ENCODE data around the gene CARNS1. TPM values are rescaled to one million over a fixed set of nuclear protein-coding genes. Genes with fewer than 3 reads are reported as not detected.

The CARNS1 gene
- polyA plus RNA-seq, 1 donor from 2014 or later = not detected

DNA sequence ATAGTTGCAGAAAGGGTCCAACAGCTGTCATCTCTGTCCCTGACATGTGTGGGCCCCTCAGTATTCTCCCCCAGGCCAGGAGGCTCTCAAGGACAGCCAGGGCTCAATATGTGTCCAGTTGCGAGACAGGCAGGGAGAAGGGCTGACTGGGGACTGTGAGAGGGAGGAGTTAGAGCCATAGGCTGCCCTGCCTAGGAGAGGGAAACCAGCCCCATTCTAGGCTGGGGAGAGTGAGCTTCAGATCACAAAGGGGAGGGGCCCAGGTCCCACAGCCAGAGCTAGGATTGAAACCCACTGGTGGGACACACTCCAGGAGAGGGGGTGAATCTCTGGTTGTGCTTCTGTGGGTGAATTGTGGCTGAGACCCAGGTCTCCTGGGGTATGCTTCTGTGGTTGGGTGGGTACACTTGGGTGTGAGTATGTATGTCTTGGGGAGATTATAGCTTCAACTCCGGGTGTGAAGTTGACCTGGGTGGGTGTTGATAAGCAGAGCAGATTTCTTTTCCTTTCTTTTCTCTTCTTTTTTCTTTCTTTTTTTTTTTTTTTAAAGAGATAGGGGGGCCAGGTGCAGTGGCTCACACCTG, 2.1 kb upstream of the CARNS1 start:
- Histone ChIP-seq H3K4me3 (ENCODE audit: low read length) (no peak overlapping the region), H3K9ac (ENCODE audit: low read length) (no peak overlapping the region), H3K27ac (ENCODE audit: low read length) (no peak overlapping the region)

GRCh38 chr11:67416416-67417335, 1.2 kb downstream of the CARNS1 start:
- Histone ChIP-seq H3K9me2 (ENCODE audit: insufficient read depth, low read length) (no peaks in the 10 kb centered on the region), H3K4me3 (ENCODE audit: low read length) (no peak overlapping the region), H3K27ac (ENCODE audit: low read length) (no peak overlapping the region), H3K27me3 (ENCODE audit: insufficient read depth, low read depth, low read length) (peaks cover 23% of the 10 kb centered on the region), H4K20me1 (ENCODE audit: insufficient read depth) (no peaks in the 10 kb centered on the region), H3K9me3 (ENCODE audit: low read length) (no peaks in the 10 kb centered on the region), H3K79me2 (replicated peaks; ENCODE audit: insufficient read depth, low read length) (no peaks in the 10 kb centered on the region), H3K9ac (ENCODE audit: low read length) (no peak overlapping the region), H3F3A (ENCODE audit: insufficient read depth, low read length, poor library complexity, severe bottlenecking) (no peaks in the 10 kb centered on the region), H3K36me3 (ENCODE audit: insufficient read depth, low read length) (no peaks in the 10 kb centered on the region), H3K4me2 (ENCODE audit: low read length) (no peak overlapping the region), H2AFZ (ENCODE audit: low read depth, low read length) (no peak overlapping the region)
- no peak for TF ChIP-seq TAF1 (IDR thresholded peaks at IDR 0.05; ENCODE audit: low read depth)
- TF ChIP-seq SMC3 (conservative IDR thresholded peaks at IDR 0.05; ENCODE audit: poor library complexity) = no peak
- no peak for TF ChIP-seq RAD21 (conservative IDR thresholded peaks at IDR 0.05)
- TF ChIP-seq EP300 (conservative IDR thresholded peaks at IDR 0.05; ENCODE audit: poor library complexity, severe bottlenecking) = no peak
- TF ChIP-seq EZH2 (IDR thresholded peaks at IDR 0.05; ENCODE audit: borderline replicate concordance, insufficient read depth, low read length, poor library complexity, severe bottlenecking) = no peak
- TF ChIP-seq POLR2AphosphoS5 (IDR thresholded peaks at IDR 0.05) = no peak
- no peak for TF ChIP-seq MXI1 (conservative IDR thresholded peaks at IDR 0.05; ENCODE audit: poor library complexity, severe bottlenecking)
- no peak for TF ChIP-seq REST (IDR thresholded peaks at IDR 0.05; ENCODE audit: borderline replicate concordance)

More for the DNA sequence above, 2.1 kb upstream of the CARNS1 start:
- no peaks in the 10 kb centered on the region for H3K36me3 ChIP-seq (ENCODE audit: insufficient read depth, low read length)
- no peak overlapping the region for H3K4me2 ChIP-seq (ENCODE audit: low read length)
- H3K9me3 ChIP-seq (ENCODE audit: low read length) = no peaks in the 10 kb centered on the region
- TF ChIP-seq SMC3 (conservative IDR thresholded peaks at IDR 0.05; ENCODE audit: poor library complexity) = no peak
- H2AFZ ChIP-seq (ENCODE audit: low read depth, low read length) = no peak overlapping the region
- no peaks in the 10 kb centered on the region for H3K79me2 ChIP-seq (replicated peaks; ENCODE audit: insufficient read depth, low read length)
- H3K27me3 ChIP-seq (ENCODE audit: insufficient read depth, low read depth, low read length) = peaks cover 23% of the 10 kb centered on the region
- no peaks in the 10 kb centered on the region for H3K9me2 ChIP-seq (ENCODE audit: insufficient read depth, low read length)
- no peaks in the 10 kb centered on the region for H4K20me1 ChIP-seq (ENCODE audit: insufficient read depth)
- no peaks in the 10 kb centered on the region for H3F3A ChIP-seq (ENCODE audit: insufficient read depth, low read length, poor library complexity, severe bottlenecking)

DNA sequence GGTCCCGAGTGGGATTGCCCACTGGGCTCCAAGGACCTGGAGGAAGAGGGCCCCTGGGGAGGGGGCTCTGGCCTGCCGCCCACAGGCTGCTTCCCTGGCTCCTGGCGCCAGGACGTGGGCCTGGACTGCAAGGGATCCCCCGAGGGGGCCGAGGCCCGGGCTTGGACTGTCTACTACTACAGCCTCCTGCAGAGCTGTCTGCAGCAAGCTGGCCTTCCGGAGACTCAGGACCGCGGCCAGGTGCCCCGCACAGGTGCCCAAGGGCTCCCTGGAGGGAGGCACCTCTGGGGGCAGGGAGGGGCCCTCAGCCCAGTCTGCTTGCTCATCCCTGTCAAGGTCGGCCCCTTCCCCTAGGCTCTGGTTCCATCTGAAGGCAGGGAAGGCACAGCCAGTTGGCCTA, 1.9 kb downstream of the CARNS1 start:
- no peak overlapping the region for H2AFZ ChIP-seq (ENCODE audit: low read depth, low read length)
- H3K27ac ChIP-seq (ENCODE audit: low read length) = no peak overlapping the region
- H3K9ac ChIP-seq (ENCODE audit: low read length) = no peak overlapping the region
- H3F3A ChIP-seq (ENCODE audit: insufficient read depth, low read length, poor library complexity, severe bottlenecking) = no peaks in the 10 kb centered on the region
- H3K79me2 ChIP-seq (replicated peaks; ENCODE audit: insufficient read depth, low read length) = no peaks in the 10 kb centered on the region
- H4K20me1 ChIP-seq (ENCODE audit: insufficient read depth) = no peaks in the 10 kb centered on the region
- peaks cover 23% of the 10 kb centered on the region for H3K27me3 ChIP-seq (ENCODE audit: insufficient read depth, low read depth, low read length)
- H3K9me2 ChIP-seq (ENCODE audit: insufficient read depth, low read length) = no peaks in the 10 kb centered on the region
- H3K9me3 ChIP-seq (ENCODE audit: low read length) = no peaks in the 10 kb centered on the region
- TF ChIP-seq EZH2 (IDR thresholded peaks at IDR 0.05; ENCODE audit: borderline replicate concordance, insufficient read depth, low read length, poor library complexity, severe bottlenecking) (no peak), MXI1 (conservative IDR thresholded peaks at IDR 0.05; ENCODE audit: poor library complexity, severe bottlenecking) (no peak), SMC3 (conservative IDR thresholded peaks at IDR 0.05; ENCODE audit: poor library complexity) (no peak), EP300 (conservative IDR thresholded peaks at IDR 0.05; ENCODE audit: poor library complexity, severe bottlenecking) (no peak), RAD21 (conservative IDR thresholded peaks at IDR 0.05) (no peak), POLR2AphosphoS5 (IDR thresholded peaks at IDR 0.05) (no peak), TAF1 (IDR thresholded peaks at IDR 0.05; ENCODE audit: low read depth) (no peak), REST (IDR thresholded peaks at IDR 0.05; ENCODE audit: borderline replicate concordance) (no peak)
- TF ChIP-seq, protein P1, sequence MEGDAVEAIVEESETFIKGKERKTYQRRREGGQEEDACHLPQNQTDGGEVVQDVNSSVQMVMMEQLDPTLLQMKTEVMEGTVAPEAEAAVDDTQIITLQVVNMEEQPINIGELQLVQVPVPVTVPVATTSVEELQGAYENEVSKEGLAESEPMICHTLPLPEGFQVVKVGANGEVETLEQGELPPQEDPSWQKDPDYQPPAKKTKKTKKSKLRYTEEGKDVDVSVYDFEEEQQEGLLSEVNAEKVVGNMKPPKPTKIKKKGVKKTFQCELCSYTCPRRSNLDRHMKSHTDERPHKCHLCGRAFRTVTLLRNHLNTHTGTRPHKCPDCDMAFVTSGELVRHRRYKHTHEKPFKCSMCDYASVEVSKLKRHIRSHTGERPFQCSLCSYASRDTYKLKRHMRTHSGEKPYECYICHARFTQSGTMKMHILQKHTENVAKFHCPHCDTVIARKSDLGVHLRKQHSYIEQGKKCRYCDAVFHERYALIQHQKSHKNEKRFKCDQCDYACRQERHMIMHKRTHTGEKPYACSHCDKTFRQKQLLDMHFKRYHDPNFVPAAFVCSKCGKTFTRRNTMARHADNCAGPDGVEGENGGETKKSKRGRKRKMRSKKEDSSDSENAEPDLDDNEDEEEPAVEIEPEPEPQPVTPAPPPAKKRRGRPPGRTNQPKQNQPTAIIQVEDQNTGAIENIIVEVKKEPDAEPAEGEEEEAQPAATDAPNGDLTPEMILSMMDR (IDR thresholded peaks at IDR 0.05; ENCODE audit: poor library complexity, severe bottlenecking) = no peak
- no peak overlapping the region for H3K4me3 ChIP-seq (ENCODE audit: low read length)
- H3K4me2 ChIP-seq (ENCODE audit: low read length) = no peak overlapping the region
- H3K36me3 ChIP-seq (ENCODE audit: insufficient read depth, low read length) = no peaks in the 10 kb centered on the region

Data from neural cell (in vitro differentiated cells).